ENCODE results near the gene PGBD1. TPM values are rescaled to one million over a fixed set of nuclear protein-coding genes. Genes with fewer than 3 reads are reported as not detected.
A peak's percentile ranks its signal among the peaks of the same experiment; 100 is the strongest.

PGBD1 gene
- total and polyA plus RNA-seq, 7 donors, result 0.92 to 11.4 (median 5.4) TPM

DNA sequence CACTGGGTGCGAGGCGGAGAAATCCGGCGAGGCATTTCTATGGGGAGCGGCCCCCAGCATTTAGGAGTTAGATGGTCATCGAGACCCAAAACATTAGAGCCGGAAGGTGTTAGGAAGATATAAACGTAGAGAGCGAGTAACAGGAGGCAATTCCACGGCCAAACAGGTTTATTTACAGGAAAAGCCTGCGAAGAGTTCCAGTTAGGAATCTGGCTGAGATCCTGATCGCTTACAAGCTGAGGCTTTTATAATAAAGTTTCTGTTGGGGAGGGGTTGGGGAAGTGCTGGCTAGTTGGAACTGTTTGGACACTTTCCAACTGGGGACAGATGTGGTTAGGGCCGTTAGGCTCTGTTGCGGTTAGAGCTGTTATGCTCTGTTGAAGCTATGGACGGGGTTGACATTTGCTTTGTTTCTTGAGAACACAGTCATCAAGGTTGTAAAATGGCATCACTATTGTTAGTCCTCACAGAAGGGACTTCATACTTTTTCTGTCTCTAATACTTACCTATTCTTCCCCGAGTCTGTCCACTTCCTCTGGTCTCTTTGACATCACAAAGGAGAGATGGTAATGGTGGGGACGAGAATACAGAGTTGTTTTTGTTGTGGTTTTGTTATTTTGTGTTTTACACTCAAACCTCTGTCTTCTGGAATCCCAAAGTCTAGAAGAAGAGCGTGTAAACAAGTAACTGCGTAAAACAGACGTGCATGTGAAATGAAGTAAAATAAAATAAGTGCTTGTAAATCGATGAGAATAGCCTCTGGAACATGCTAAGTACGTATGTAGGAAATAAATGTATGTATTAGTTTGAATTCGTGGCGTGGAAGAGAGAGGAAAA, 55.1 kb downstream of the PGBD1 start:
- 6 to 10% methylated on average over 24 of the region's 24 CpGs for WGBS, 2 donors
- H3K27me3 ChIP-seq, result no peaks in the 10 kb centered on the region
- intact Hi-C loops (cut with DNase I), result loop anchor here (2.0 to 10.0 kb wide), 4 partner anchors 18 to 1189 kb away; partner anchors contain the start of gene ZSCAN26
- H3K4me3 ChIP-seq, result peak overlapping the region; percentile 54 to 73 (median 65)
- no peaks in the 10 kb centered on the region for H3K36me3 ChIP-seq
- no peaks in the 10 kb centered on the region for H3K9me3 ChIP-seq
- DNase-seq, result no peak
- peaks cover 4 to 35% (median 22%) of the 10 kb centered on the region in 4 donors for H3K4me1 ChIP-seq
- TF ChIP-seq, protein P1, sequence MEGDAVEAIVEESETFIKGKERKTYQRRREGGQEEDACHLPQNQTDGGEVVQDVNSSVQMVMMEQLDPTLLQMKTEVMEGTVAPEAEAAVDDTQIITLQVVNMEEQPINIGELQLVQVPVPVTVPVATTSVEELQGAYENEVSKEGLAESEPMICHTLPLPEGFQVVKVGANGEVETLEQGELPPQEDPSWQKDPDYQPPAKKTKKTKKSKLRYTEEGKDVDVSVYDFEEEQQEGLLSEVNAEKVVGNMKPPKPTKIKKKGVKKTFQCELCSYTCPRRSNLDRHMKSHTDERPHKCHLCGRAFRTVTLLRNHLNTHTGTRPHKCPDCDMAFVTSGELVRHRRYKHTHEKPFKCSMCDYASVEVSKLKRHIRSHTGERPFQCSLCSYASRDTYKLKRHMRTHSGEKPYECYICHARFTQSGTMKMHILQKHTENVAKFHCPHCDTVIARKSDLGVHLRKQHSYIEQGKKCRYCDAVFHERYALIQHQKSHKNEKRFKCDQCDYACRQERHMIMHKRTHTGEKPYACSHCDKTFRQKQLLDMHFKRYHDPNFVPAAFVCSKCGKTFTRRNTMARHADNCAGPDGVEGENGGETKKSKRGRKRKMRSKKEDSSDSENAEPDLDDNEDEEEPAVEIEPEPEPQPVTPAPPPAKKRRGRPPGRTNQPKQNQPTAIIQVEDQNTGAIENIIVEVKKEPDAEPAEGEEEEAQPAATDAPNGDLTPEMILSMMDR (IDR thresholded peaks at IDR 0.05), result no peak
- no peak for TF ChIP-seq POLR2AphosphoS5 (IDR thresholded peaks at IDR 0.05)
- TF ChIP-seq POLR2A (IDR thresholded peaks at IDR 0.05), result peak in 1 of 2 donors; percentile 25
- peak overlapping the region; percentile 91 to 99 (median 95) for H3K27ac ChIP-seq

DNA sequence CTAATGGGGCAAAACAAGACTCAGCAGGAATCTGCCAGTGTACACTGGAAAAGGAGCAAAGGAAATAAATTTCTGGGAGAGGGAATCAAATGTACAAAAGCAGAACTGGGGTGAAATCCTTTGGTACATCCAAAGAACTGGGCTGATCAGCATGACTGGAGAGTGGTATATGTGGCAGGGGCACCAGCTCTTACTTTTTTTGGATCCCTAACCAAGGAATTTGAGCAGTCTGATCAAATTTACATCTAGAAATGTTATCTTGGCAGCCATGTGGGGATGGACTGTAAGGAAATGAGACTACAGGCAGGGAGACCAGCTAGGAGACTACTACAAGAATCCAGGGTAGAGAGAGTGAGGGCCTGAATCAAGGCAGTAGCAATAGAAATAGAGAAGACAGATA, 55.7 kb downstream of the PGBD1 start:
- Histone ChIP-seq H3K4me3 (peak overlapping the region; percentile 54 to 73 (median 65)), H3K4me1 (peaks cover 4 to 35% (median 23%) of the 10 kb centered on the region in 4 donors), H3K9me3 (no peaks in the 10 kb centered on the region), H3K36me3 (no peaks in the 10 kb centered on the region), H3K27ac (peak overlapping the region; percentile 91 to 99 (median 95)), H3K27me3 (no peaks in the 10 kb centered on the region)
- TF ChIP-seq, protein P1 (IDR thresholded peaks at IDR 0.05), result no peak
- TF ChIP-seq EP300 (IDR thresholded peaks at IDR 0.05) (no peak), POLR2AphosphoS5 (IDR thresholded peaks at IDR 0.05) (peak in 1 of 4 donors; percentile 19)
- no peak for DNase-seq
- intact Hi-C loops (cut with DNase I), result loop anchor here (2.0 to 10.0 kb wide), 4 partner anchors 18 to 1190 kb away; partner anchors contain the start of gene ZSCAN26

DNA sequence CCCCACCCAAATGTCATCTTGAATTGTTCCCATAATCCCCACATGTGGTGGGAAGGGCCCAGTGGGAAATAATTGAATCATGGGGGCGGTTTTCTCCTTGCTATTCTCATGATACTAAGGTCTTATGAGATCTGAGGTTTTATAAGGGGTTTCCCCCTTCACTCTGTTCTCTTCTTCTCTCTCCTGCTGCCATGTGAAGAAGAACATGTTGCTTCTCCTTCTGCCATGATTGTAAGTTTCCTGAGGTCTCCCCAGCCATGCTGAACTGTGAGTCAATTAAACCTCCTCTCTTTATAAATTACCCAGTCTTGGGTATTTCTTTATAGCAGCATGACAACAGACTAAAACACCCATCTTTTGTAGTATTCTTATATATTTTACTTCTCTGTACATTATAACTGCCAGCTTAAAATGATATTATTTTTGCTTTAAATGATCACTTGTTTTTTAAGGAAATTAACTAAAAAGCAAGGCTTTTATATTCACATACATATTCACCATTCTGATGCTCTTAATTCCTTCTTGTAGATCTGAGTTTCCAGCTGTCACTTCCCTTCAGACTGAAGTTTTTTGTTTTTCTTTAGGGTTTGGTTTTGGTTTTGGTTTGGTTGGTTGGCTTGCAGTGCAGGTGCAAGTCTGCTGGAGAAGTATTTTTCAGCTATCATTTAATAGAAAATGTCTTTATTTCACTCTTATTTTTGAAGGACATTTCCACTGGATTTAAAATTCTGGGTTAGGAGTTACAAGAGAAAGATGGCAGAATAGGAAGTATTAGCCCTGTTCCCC, 59.1 kb downstream of the PGBD1 start:
- no peaks in the 10 kb centered on the region for H3K9me3 ChIP-seq
- H3K27ac ChIP-seq, result peak overlapping the region in 1 of 4 donors; percentile 4
- WGBS, 2 donors, result 82 to 83% methylated on average over 1 of the region's 1 CpG
- H3K4me1 ChIP-seq, result peaks cover 4 to 20% (median 14%) of the 10 kb centered on the region in 4 donors
- no peaks in the 10 kb centered on the region for H3K36me3 ChIP-seq
- no peaks in the 10 kb centered on the region for H3K27me3 ChIP-seq
- H3K4me3 ChIP-seq, result no peak overlapping the region
- TF ChIP-seq POLR2A (IDR thresholded peaks at IDR 0.05) (no peak), EP300 (IDR thresholded peaks at IDR 0.05) (no peak), POLR2AphosphoS5 (IDR thresholded peaks at IDR 0.05) (no peak)
- TF ChIP-seq, protein P1 (IDR thresholded peaks at IDR 0.05), result no peak
- intact Hi-C loops (cut with DNase I), result no loop called here
- no peak for DNase-seq

DNA sequence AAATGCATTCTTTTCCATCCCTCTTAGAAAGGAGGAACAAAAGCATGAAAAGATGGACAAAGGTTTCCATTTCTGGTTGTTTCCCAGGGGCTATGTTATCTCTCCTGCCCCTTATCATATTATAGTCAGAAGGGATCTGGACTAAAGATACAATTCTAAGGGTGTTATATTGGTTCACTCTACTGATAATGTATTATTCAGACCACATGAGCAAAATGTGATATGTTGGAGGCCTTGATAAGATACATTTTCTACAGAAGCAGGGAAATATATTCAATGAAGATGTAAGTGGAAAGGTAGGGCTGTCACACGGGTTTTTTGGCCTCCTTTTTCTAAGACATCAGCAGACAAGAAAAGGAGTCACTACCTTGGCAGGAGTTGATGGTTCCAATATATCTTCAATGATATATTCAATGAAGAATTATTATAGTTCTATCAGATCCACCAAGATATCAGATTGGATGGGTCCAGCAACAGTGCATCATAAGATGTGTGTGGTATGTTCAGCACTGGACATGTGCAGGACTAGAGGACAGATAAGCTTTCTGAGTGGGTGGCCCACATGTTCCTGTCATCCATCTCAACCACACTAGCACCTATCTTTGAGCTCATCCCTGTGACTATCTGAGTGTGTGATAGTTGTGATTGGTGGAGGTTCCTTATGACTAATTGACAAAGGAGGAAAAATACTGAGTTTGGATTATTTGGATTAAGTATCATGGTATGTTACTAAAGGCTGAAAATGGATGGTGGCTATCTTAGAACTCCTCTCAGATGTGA, 62.7 kb downstream of the PGBD1 start:
- Histone ChIP-seq H3K36me3 (no peaks in the 10 kb centered on the region), H3K27me3 (no peaks in the 10 kb centered on the region), H3K4me1 (peaks cover 0 to 8% (median 0%) of the 10 kb centered on the region in 4 donors), H3K9me3 (no peaks in the 10 kb centered on the region), H3K27ac (no peak overlapping the region), H3K4me3 (no peak overlapping the region)
- 68 to 71% methylated on average over 1 of the region's 1 CpG for WGBS, 2 donors
- intact Hi-C loops (cut with DNase I), result no loop called here
- TF ChIP-seq POLR2A (IDR thresholded peaks at IDR 0.05) (no peak), EP300 (IDR thresholded peaks at IDR 0.05) (no peak), POLR2AphosphoS5 (IDR thresholded peaks at IDR 0.05) (no peak)
- TF ChIP-seq, protein P1 (IDR thresholded peaks at IDR 0.05), result no peak
- no peak for DNase-seq

All from sigmoid colon (tissue), 7 donors.